Right ventricle myocardium inferior (tissue), 1 donor: ENCODE data around the gene C16orf86. TPM values are rescaled to one million over a fixed set of nuclear protein-coding genes. Genes with fewer than 3 reads are reported as not detected.
A peak's percentile ranks its signal among the peaks of the same experiment; 100 is the strongest.

ENCODE experiments used
- ATAC-seq: fragments of 200-7000 bp; cut with Tn5 transposase; one replicate; pipeline ENCODE4 v1.9.1; 2020; ENCODE audit warnings: mild to moderate bottlenecking, moderate library complexity
- DNase-seq: peaks from one replicate; pipeline ENCODE4 v3.0.0; 2021; ENCODE audit errors: missing footprints
- intact Hi-C: fragments of 100-400 bp; cut with DNase I; formaldehyde crosslinking; loops from one replicate; pipeline ENCODE4 v1.11.0; 2022
- long read RNA-seq: library from polyadenylated mRNA; unstranded; transcript quantifications from one replicate; pipeline ENCODE4 v2.0.0, GENCODE V29; 2021
- total RNA-seq: library from RNA; stranded (reverse); fragmentation: NEBNext Ultra II Directional; extraction: Animal tissue kit (Norgen Biotek cat#: 25700); gene quantifications from one replicate; pipeline ENCODE4 v1.2.1, GENCODE V29; 2021
- donor health status: DM: no; HTN: yes; CAD: no; lungs with severe emphysema.

Gene C16orf86, protein sequence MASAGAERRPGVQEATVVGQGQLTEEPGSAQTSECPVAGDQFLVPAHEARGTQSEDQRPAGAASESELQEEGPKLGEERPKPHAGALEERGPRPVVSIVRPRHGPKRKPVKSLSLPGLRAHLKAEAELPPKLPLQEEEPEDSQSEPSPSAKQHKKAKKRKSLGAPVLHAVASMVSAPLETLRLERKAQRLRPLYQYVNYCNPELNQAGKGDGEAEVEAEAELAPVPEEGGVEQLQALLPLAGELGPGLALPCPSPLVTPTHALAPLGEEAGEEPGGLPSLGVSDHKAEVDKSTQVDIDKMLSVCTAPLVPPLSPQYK
- 3.0 TPM for total RNA-seq
- long read RNA-seq, partial matches to known transcripts, result 0 of 4 reads
- long read RNA-seq, other reads (novel, unspliced or antisense), result 2 of 4 reads

DNA sequence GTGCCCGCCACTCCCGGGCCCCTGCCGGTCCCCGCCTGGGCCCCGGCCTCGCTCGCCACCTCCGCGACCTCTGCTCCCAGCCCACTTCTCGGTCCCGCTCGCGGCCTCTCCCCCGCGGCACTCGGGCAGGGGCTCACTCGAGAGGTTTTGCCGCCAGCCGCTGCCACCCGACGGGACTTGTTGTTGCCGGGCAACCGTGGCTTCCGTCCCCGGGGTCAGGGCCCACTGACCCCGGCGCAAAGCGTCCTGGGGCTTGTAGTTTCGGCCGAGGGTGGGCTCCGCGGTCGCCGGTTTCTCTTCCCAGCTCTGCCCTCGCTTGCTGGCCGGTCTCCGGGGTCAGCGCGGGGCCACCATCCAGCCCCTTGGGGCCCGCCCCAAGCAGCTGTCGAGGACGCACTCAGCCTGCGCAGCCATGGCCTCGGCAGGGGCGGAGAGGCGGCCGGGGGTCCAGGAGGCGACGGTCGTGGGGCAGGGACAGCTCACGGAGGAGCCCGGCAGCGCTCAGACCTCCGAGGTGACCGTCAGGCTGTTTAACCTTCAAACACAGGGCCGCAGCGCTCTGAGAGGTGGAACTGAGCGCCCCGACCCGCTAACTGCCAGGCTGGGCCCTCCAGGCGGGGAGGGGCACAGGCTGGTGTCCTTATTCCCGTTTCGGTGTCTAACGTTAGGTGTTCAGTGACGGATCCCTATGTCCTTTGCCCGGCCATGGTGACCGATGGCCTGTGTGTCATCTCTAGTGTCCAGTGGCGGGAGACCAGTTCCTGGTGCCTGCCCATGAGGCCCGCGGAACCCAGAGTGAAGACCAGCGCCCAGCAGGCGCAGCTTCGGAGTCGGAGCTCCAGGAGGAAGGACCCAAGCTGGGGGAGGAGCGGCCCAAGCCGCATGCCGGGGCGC is at the start of gene C16orf86, which contains the start of gene ENKD1:
Gene C16orf86, plus strand, starts transcription at position 256 of the 894 bp plus-strand sequence. Its CDS starts 157 bp downstream, at position 413.
Gene ENKD1, minus strand, starts transcription at position 192 of the 894 bp plus-strand sequence. CDS start 308 bp downstream, outside the sequence.
- intact Hi-C loops, result loop anchor here (1.0 kb wide), 1 partner anchor 105 kb away; the partner anchor contains the start of gene CTCF
- ATAC-seq, result peak; percentile 75
- DNase-seq, result peak; percentile 95

GRCh38 chr16:67628216-67628615 is 38.4 kb upstream of the C16orf86 start:
- DNase-seq (no peak), ATAC-seq (no peak)
- intact Hi-C loops, result no loop called here

GRCh38 chr16:67632415-67633172 is 34.0 kb upstream of the C16orf86 start:
- ATAC-seq (peak; percentile 79), DNase-seq (no peak)
- intact Hi-C loops, result no loop called here

DNA sequence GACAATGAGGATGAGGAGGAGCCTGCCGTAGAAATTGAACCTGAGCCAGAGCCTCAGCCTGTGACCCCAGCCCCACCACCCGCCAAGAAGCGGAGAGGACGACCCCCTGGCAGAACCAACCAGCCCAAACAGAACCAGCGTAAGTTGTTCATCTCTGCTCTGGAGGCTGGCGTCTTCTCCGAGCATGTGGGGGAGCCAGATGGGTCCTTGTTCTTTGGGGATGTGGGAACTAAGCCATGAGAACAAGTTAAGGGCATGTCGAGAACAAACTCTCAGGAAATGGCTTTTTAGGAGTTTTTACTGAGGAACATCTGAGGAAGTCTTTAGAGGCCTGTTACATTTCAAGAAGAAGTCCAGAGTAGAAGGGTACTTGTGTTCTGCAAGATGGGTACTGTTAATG is 29.9 kb upstream of the C16orf86 start:
- intact Hi-C loops, result no loop called here
- ATAC-seq, result no peak
- DNase-seq, result no peak

GRCh38 chr16:67637625-67638024 is 29.0 kb upstream of the C16orf86 start:
- DNase-seq (no peak), ATAC-seq (no peak)
- intact Hi-C loops, result no loop called here

DNA sequence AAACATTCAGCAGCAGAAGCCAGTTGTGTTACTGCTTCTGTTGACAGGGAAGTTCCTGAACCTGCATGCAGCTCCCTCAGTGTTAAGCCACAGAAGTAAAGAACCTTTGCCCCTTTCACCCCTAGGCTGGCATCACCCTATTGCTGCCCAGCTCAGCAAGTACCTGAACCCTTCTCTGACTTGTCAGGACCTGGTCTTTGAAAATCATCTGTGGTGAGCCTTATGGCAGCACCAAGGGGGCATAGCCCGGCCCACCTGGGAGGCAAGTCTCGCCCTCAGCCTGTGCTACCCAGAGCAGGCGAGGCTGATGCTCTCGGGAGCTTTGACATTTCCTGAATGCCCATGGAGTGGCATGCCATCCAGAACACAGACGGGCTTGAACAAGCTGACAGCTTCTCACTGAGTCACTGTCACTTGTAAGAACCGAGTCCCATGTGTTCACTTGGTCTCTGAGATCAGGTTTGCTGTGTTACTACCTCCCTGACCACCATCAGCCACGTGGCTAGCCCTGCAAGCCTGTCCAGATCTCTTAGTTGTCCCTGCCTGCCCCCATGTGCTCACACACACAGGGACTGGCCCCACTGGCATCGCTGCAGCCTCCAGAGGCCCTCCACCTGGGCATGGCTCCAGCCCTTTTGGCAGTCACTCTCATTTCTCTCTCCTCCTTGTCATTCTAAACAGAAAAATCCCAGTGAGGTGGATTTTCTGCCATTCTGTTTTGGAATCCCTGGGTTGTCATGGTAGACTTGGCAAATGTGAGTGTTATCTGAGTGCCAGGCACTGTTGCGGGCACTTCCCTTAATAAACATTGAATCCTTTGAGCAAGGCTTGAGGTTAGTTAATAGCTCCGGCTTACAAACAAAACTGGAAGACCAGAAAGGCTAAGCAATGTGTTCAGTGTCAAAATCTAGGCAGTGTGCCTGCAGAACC is 24.6 kb upstream of the C16orf86 start:
- DNase-seq, result peak; percentile 82
- intact Hi-C loops, result loop anchor here (2.0 kb wide), 1 partner anchor 79 kb away; the partner anchor contains the start of gene CTCF
- peak; percentile 91 for ATAC-seq

GRCh38 chr16:67644038-67644437 is 22.6 kb upstream of the C16orf86 start:
- intact Hi-C loops, result loop anchor here (1.0 kb wide), 1 partner anchor 123 kb away; no protein-coding TSS in a partner anchor
- DNase-seq, result no peak
- ATAC-seq, result no peak

DNA sequence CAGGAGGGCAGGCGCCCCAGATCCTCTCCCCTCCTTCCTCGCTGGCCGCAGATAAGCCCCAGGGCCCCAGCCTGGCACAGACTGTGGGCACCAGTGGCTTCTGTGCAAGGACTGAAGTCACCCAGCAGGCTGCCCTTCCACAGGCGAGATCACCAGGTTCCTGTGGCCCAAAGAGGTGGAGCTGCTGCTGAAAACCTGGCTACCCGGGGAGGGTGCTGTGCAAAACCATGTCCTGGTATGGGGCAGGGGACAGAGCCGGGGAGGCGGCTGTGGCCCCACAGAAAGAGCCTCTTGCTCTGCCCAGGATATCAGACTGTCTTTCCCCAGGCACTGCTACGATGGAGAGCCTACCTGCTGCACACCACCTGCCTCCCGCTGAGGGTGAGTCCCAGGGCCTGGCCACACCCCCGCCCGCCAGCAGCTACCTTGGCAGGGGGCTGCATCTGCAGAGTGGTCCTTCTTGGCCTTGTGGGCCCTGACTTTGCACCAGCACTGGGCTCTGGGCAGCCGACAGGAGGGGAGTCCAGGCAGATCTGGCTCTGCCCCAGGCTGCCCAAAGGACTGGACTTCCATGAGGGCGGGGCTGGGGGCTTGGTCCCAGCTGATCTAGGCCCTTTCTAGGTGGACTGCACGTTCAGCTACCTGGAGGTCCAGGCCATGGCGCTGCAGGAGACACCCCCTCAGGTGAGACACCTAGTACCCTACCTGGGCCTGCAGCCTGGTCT is 21.1 kb upstream of the C16orf86 start:
- intact Hi-C loops, result no loop called here
- ATAC-seq, result no peak
- peak; percentile 46 for DNase-seq

GRCh38 chr16:67647111-67647651 is 19.4 kb upstream of the C16orf86 start:
- intact Hi-C loops, result no loop called here
- ATAC-seq (no peak), DNase-seq (no peak)

DNA sequence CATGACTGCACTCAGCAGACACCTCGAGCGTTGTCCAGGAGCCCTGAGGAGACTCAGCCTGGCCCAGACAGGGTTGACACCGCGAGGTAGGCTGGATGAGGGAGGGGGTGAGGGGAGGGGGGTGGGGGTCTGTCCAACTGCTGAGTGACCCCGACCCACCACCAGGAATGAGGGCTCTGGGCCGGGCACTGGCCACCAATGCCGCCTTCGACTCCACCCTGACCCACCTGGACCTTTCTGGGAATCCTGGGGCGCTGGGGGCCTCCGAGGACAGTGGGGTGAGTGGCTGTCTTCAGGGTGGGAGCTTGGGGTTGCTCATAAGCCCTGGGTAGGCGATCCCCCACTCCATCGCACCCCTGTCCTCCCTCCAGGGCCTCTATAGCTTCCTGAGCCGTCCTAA is 18.9 kb upstream of the C16orf86 start:
- no peak for DNase-seq
- intact Hi-C loops, result no loop called here
- no peak for ATAC-seq

DNA sequence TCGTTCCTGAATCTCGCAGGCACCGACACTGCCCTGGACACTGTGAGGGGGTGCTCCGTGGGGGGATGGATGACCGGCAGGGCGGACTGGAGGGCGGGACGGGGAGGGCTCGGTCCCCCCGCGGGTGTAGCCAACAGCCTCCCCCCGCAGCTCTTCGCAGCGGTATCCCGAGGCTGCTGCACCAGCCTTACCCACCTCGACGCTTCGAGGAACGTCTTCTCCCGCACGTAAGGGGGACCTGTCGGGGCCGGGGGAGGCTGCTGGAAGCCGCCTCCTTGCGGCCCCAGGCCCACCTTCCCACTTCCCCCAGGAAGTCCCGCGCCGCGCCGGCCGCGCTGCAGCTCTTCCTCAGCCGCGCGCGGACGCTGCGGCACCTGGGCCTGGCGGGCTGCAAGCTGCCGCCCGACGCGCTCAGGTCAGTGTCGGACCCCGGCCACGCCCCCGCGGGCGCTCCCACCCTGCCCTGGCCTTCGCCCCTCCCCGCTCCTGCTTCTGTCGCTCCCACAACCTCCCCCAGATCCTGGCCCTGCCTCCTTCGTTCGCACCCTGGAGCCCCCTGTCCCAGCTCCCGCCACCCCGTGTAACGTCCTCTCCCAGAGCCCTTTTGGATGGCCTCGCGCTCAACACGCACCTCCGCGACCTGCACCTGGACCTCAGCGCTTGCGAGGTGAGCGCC is 18.4 kb upstream of the C16orf86 start:
- ATAC-seq, result no peak
- intact Hi-C loops, result no loop called here
- DNase-seq, result no peak

DNA sequence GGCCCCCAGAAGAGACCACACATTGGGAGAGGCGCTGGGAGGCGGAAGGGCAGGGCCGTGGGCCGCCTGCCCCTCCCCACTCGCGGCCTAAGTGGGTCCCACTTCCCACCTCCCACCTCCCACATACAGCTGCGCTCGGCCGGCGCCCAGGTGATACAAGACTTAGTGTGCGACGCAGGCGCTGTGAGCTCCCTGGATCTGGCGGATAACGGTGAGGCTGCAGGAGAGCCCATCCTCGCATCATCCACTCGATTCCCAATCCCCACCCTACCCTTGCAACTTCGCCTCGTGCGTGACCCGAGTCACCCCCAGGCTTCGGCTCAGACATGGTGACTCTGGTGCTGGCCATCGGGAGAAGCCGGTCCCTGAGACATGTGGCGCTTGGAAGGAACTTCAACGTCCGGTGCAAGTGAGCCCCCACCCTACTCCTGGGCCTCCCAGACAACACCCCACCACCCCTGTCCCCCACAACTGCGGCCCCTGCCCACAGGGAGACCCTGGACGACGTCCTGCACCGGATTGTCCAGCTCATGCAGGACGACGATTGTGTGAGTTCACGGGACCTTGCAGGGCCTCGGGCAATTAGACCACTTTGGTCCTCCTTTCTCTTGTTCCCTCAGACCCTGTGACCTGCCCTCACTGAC is 17.7 kb upstream of the C16orf86 start:
- intact Hi-C loops, result no loop called here
- ATAC-seq, result no peak
- DNase-seq, result no peak

DNA sequence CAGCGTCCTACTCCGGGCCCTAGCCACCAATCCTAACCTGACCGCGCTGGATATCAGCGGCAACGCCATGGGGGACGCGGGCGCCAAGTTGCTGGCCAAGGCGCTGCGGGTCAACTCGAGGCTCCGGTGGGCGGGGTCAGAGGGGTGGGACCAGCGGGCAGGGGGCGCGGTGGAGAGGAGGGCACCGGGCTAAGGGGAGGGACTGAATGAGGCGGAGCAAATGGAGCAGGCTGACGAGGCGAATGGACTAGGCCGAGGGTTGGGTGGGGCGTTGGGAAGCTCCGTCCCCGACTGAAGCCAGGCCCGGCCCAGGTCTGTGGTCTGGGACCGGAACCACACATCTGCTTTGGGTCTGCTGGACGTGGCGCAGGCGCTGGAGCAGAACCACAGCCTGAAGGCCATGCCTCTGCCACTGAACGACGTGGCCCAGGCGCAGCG is 17.1 kb upstream of the C16orf86 start:
- intact Hi-C loops, result no loop called here
- no peak for ATAC-seq
- no peak for DNase-seq

DNA sequence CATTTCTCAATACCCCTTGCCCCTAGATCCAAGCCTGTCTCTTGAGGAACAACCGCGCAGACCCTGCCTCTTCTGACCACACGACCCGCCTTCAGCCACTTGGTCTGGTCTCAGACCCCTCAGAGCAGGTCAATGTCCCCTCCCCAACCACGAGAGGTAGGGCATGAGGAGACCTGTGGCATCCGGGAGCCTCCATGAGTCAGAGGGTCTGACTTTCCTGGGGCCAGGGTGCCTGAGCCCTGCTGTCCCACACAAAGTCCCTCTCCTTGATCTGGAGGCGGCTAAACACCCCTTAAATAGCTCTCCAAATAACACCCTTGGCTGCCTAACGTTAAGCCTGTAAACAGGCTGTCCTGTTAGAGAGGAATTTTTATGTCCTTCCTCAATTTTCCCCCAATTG is 16.6 kb upstream of the C16orf86 start:
- intact Hi-C loops, result no loop called here
- no peak for DNase-seq
- no peak for ATAC-seq

- no peak for ATAC-seq
- no peak for DNase-seq
- intact Hi-C loops, result no loop called here
These were observed 15.6 kb upstream of the C16orf86 start for GRCh38 chr16:67651039-67651438.

GRCh38 chr16:67651847-67652246 is 14.8 kb upstream of the C16orf86 start:
- DNase-seq (no peak), ATAC-seq (no peak)
- intact Hi-C loops, result no loop called here
